Panc1 (cell line): ENCODE results near the gene ZNF592.

Experiments used
- POLR2AphosphoS5 ChIP-seq: IDR thresholded peaks from 2 replicates; pipeline ENCODE4 v1.6.1; 2012; ENCODE audit warnings: mild to moderate bottlenecking, low read depth, low read length, moderate library complexity
- SIN3A ChIP-seq: IDR thresholded peaks from 2 replicates; pipeline ENCODE4 v1.6.1; 2012; ENCODE audit warnings: low read depth, mild to moderate bottlenecking, low read length, moderate library complexity, borderline replicate concordance; ENCODE audit not compliant: insufficient read depth
- TCF7L2 ChIP-seq: IDR thresholded peaks from 2 replicates; pipeline ENCODE4 v1.6.1; 2011; ENCODE audit warnings: mild to moderate bottlenecking, low read depth, low read length, inconsistent platforms
- TF ChIP-seq, protein P1 (sequence below): fragments of 450-650 bp; IDR thresholded peaks from 2 replicates; pipeline ENCODE4 v1.5.1; 2017; ENCODE audit warnings: mild to moderate bottlenecking
- TF ChIP-seq, protein P2 (sequence below), 2 experiments: IDR thresholded peaks; 2 replicates each; pipeline ENCODE4 v1.6.1; 2011 to 2012; ENCODE audit warnings: low read depth in 2 of 2, control low read depth in 1 of 2, low read length in 1 of 2, mild to moderate bottlenecking in 1 of 2, moderate library complexity in 1 of 2; ENCODE audit not compliant: insufficient read depth in 1 of 2

DNA sequence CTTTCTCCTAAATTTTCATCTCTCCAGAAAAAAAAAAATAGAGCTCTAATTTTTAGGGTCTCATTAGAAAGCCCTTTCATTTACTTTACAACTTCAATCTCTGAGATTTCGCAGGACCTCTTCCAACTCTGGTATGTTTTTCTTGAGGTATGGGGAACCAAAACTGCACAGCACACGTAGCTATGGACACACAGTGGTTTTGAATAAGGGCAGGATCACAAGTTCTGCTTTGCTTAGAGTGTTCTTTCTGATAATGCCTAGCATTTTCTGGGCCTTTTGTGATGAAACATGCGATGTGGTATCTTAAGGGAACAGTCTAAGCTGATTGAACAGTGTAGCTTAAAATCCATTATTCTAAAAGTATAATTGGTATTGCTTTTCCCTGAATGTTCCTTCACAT is 25.3 kb downstream of the ZNF592 start:
- TF ChIP-seq, protein P1, sequence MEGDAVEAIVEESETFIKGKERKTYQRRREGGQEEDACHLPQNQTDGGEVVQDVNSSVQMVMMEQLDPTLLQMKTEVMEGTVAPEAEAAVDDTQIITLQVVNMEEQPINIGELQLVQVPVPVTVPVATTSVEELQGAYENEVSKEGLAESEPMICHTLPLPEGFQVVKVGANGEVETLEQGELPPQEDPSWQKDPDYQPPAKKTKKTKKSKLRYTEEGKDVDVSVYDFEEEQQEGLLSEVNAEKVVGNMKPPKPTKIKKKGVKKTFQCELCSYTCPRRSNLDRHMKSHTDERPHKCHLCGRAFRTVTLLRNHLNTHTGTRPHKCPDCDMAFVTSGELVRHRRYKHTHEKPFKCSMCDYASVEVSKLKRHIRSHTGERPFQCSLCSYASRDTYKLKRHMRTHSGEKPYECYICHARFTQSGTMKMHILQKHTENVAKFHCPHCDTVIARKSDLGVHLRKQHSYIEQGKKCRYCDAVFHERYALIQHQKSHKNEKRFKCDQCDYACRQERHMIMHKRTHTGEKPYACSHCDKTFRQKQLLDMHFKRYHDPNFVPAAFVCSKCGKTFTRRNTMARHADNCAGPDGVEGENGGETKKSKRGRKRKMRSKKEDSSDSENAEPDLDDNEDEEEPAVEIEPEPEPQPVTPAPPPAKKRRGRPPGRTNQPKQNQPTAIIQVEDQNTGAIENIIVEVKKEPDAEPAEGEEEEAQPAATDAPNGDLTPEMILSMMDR, result no peak
- TF ChIP-seq POLR2AphosphoS5 (no peak), TCF7L2 (no peak), SIN3A (no peak)
- TF ChIP-seq, protein P2, sequence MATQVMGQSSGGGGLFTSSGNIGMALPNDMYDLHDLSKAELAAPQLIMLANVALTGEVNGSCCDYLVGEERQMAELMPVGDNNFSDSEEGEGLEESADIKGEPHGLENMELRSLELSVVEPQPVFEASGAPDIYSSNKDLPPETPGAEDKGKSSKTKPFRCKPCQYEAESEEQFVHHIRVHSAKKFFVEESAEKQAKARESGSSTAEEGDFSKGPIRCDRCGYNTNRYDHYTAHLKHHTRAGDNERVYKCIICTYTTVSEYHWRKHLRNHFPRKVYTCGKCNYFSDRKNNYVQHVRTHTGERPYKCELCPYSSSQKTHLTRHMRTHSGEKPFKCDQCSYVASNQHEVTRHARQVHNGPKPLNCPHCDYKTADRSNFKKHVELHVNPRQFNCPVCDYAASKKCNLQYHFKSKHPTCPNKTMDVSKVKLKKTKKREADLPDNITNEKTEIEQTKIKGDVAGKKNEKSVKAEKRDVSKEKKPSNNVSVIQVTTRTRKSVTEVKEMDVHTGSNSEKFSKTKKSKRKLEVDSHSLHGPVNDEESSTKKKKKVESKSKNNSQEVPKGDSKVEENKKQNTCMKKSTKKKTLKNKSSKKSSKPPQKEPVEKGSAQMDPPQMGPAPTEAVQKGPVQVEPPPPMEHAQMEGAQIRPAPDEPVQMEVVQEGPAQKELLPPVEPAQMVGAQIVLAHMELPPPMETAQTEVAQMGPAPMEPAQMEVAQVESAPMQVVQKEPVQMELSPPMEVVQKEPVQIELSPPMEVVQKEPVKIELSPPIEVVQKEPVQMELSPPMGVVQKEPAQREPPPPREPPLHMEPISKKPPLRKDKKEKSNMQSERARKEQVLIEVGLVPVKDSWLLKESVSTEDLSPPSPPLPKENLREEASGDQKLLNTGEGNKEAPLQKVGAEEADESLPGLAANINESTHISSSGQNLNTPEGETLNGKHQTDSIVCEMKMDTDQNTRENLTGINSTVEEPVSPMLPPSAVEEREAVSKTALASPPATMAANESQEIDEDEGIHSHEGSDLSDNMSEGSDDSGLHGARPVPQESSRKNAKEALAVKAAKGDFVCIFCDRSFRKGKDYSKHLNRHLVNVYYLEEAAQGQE (IDR thresholded peaks at IDR 0.05; ENCODE audit: insufficient read depth in 1 of 2, low read depth in 2 of 2, low read length in 1 of 2), result no peak
